Renal pelvis (tissue), 4 donors: ENCODE measurements around the gene S100A9. TPM values are rescaled to one million over a fixed set of nuclear protein-coding genes. Genes with fewer than 3 reads are reported as not detected.
A peak's percentile ranks its signal among the peaks of the same experiment; 100 is the strongest.

Source experiments
- DNase-seq: peaks from one replicate; pipeline ENCODE4 v3.0.0-alpha.2; 2013
- polyA plus RNA-seq, 3 donors: library from polyadenylated mRNA; unstranded; fragments of 120-200 nt; gene quantifications; one replicate each; pipeline ENCODE4 v1.2.1, GENCODE V29; 2013; ENCODE audit not compliant: insufficient read length in 3 of 3

S100A9 gene
- polyA plus RNA-seq, 3 donors, result 9.1 to 27.1 (median 20.4) TPM

GRCh38 chr1:153358691-153358975, 979 bp downstream of the S100A9 start:
- no peak for DNase-seq

- DNase-seq, result no peak
These were observed 1.6 kb downstream of the S100A9 start for GRCh38 chr1:153359241-153359640.

GRCh38 chr1:153360190-153360589, 2.5 kb downstream of the S100A9 start:
- DNase-seq, result no peak

- DNase-seq, result no peak
These were observed 3.2 kb downstream of the S100A9 start for GRCh38 chr1:153360592-153361479.

- no peak for DNase-seq
These were observed 3.9 kb downstream of the S100A9 start for GRCh38 chr1:153361480-153362109.

GRCh38 chr1:153362187-153362775, 4.6 kb downstream of the S100A9 start:
- peak; percentile 80 for DNase-seq

- DNase-seq, result no peak
These were observed 6.0 kb downstream of the S100A9 start for GRCh38 chr1:153363641-153364040.

GRCh38 chr1:153364156-153364555, 6.5 kb downstream of the S100A9 start:
- no peak for DNase-seq

GRCh38 chr1:153364766-153365666, 7.4 kb downstream of the S100A9 start:
- no peak for DNase-seq

GRCh38 chr1:153365696-153366095, 8.0 kb downstream of the S100A9 start:
- DNase-seq, result no peak

- no peak for DNase-seq
These were observed 8.6 kb downstream of the S100A9 start for GRCh38 chr1:153366261-153366660.

GRCh38 chr1:153367090-153367489, 9.4 kb downstream of the S100A9 start:
- DNase-seq, result no peak

- DNase-seq, result no peak
These were observed 10.8 kb downstream of the S100A9 start for GRCh38 chr1:153368495-153368894.

- peak; percentile 35 for DNase-seq
These were observed 12.5 kb downstream of the S100A9 start for GRCh38 chr1:153370146-153370545.

- DNase-seq, result no peak
These were observed 13.6 kb downstream of the S100A9 start for GRCh38 chr1:153371231-153371630.

GRCh38 chr1:153372571-153372970, 14.9 kb downstream of the S100A9 start:
- DNase-seq, result no peak

GRCh38 chr1:153374071-153374470, 16.4 kb downstream of the S100A9 start:
- DNase-seq, result no peak

GRCh38 chr1:153375511-153375910, 17.9 kb downstream of the S100A9 start, which contains the start of gene S100A12:
TSS of gene S100A12 (minus strand) at chr1:153375621. CDS start at chr1:153374592, 1,029 bp downstream.
- DNase-seq, result no peak

GRCh38 chr1:153379591-153379990, 21.9 kb downstream of the S100A9 start:
- DNase-seq, result no peak

- DNase-seq, result no peak
These were observed 23.1 kb downstream of the S100A9 start for GRCh38 chr1:153380711-153381110.

GRCh38 chr1:153384958-153385580, 27.4 kb downstream of the S100A9 start:
- DNase-seq, result no peak
